ENCODE measurements around the gene KLK13.

Gene KLK13

GRCh38 chr19:51063664-51064063 is 1.2 kb downstream of the KLK13 start:
- DNase-seq (ENCODE audit: low read depth in 2 of 3, low spot score in 1 of 3): no peak

- DNase-seq (ENCODE audit: low read depth in 2 of 3, low spot score in 1 of 3): no peak
Measured at GRCh38 chr19:51060973-51061372, 3.9 kb downstream of the KLK13 start.

- no peak for DNase-seq (ENCODE audit: low read depth in 2 of 3, low spot score in 1 of 3)
Measured at GRCh38 chr19:51060336-51060735, 4.6 kb downstream of the KLK13 start.

- no peak for DNase-seq (ENCODE audit: low read depth in 2 of 3, low spot score in 1 of 3)
Measured at GRCh38 chr19:51059715-51060114, 5.2 kb downstream of the KLK13 start.

GRCh38 chr19:51055866-51056265 is 9.0 kb downstream of the KLK13 start:
- DNase-seq (ENCODE audit: low read depth in 2 of 3, low spot score in 1 of 3): no peak

GRCh38 chr19:51047031-51047335 is 17.9 kb downstream of the KLK13 start:
- no peak for DNase-seq (ENCODE audit: low read depth in 2 of 3, low spot score in 1 of 3)

GRCh38 chr19:51044327-51044726 is 20.6 kb downstream of the KLK13 start:
- no peak for DNase-seq (ENCODE audit: low read depth in 2 of 3, low spot score in 1 of 3)

- no peak for DNase-seq (ENCODE audit: low read depth in 2 of 3, low spot score in 1 of 3)
Measured at GRCh38 chr19:51043497-51043896, 21.4 kb downstream of the KLK13 start.

GRCh38 chr19:51040151-51040550 is 24.7 kb downstream of the KLK13 start:
- DNase-seq (ENCODE audit: low read depth in 2 of 3, low spot score in 1 of 3): no peak

GRCh38 chr19:51036519-51036918 is 28.4 kb downstream of the KLK13 start:
- DNase-seq (ENCODE audit: low read depth in 2 of 3, low spot score in 1 of 3): no peak

- DNase-seq (ENCODE audit: low read depth in 2 of 3, low spot score in 1 of 3): no peak
Measured at GRCh38 chr19:51034704-51035103, 30.2 kb downstream of the KLK13 start, which contains the start of gene KLK12. Gene KLK12 (minus strand): TSS chr19:51035002. CDS start chr19:51034621, 381 bp downstream.

- no peak for DNase-seq (ENCODE audit: low read depth in 2 of 3, low spot score in 1 of 3)
Measured at GRCh38 chr19:51031880-51032225, 33.0 kb downstream of the KLK13 start.

GRCh38 chr19:51031220-51031879 is 33.5 kb downstream of the KLK13 start:
- no peak for DNase-seq (ENCODE audit: low read depth in 2 of 3, low spot score in 1 of 3)

GRCh38 chr19:51030631-51031030 is 34.3 kb downstream of the KLK13 start:
- DNase-seq (ENCODE audit: low read depth in 2 of 3, low spot score in 1 of 3): no peak

- no peak for DNase-seq (ENCODE audit: low read depth in 2 of 3, low spot score in 1 of 3)
Measured at GRCh38 chr19:51029718-51030117, 35.2 kb downstream of the KLK13 start.

GRCh38 chr19:51027873-51028272 is 37.0 kb downstream of the KLK13 start:
- no peak for DNase-seq (ENCODE audit: low read depth in 2 of 3, low spot score in 1 of 3)

GRCh38 chr19:51027126-51027806 is 37.6 kb downstream of the KLK13 start:
- no peak for DNase-seq (ENCODE audit: low read depth in 2 of 3, low spot score in 1 of 3)

- no peak for DNase-seq (ENCODE audit: low read depth in 2 of 3, low spot score in 1 of 3)
Measured at GRCh38 chr19:51026554-51026831, 38.4 kb downstream of the KLK13 start, which contains the start of gene KLK11. Gene KLK11 (minus strand): TSS chr19:51026616. CDS start chr19:51025631, 985 bp downstream.

GRCh38 chr19:51025809-51026553 is 38.9 kb downstream of the KLK13 start:
- DNase-seq (ENCODE audit: low read depth in 2 of 3, low spot score in 1 of 3): no peak

- no peak for DNase-seq (ENCODE audit: low read depth in 2 of 3, low spot score in 1 of 3)
Measured at GRCh38 chr19:51025401-51025800, 39.5 kb downstream of the KLK13 start.

GRCh38 chr19:51024924-51025323 is 40.0 kb downstream of the KLK13 start:
- no peak for DNase-seq (ENCODE audit: low read depth in 2 of 3, low spot score in 1 of 3)

GRCh38 chr19:51023946-51024345 is 40.9 kb downstream of the KLK13 start:
- DNase-seq (ENCODE audit: low read depth in 2 of 3, low spot score in 1 of 3): no peak

GRCh38 chr19:51022526-51022925 is 42.4 kb downstream of the KLK13 start:
- no peak for DNase-seq (ENCODE audit: low read depth in 2 of 3, low spot score in 1 of 3)
